ENCODE measurements around the gene H6PD. TPM values are rescaled to one million over a fixed set of nuclear protein-coding genes. Genes with fewer than 3 reads are reported as not detected.

Gene H6PD
- total and polyA plus RNA-seq, 4 donors, result 21.5 to 59.8 (median 32.9) TPM

DNA sequence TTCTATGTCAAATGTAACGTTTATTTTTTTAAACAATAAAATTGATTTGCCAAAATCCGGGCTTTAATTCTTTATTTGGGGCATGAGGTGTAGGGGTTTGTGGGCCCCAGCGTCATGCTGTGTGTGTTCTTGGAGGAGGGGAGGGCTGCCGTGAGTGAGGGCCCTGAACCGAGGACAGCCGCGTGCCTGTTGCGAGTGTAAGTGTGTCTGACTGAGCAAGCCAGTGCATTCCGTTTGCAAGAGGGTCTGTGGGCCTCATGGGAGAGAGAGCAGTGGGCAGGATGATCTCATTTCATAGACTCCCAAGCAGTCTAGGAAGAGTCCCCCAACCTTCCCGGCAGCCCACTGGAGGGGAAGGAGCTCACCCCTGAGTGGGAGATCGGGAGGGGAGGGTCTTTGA, 36.7 kb downstream of the H6PD start:
- Histone ChIP-seq H3K27me3 (ENCODE audit: control insufficient read depth in 3 of 3, insufficient read depth in 3 of 3, low read length in 2 of 3) (no peaks in the 10 kb centered on the region), H3K27ac (ENCODE audit: low read depth in 1 of 2, low read length in 1 of 2) (no peak overlapping the region), H3K4me3 (no peak overlapping the region), H3K4me1 (ENCODE audit: control insufficient read depth in 5 of 5, insufficient read depth in 5 of 5, low read length in 5 of 5) (peaks cover 0 to 2% (median 0%) of the 10 kb centered on the region in 5 donors), H3K9ac (ENCODE audit: insufficient read depth in 1 of 2, low read length in 2 of 2) (no peak overlapping the region), H3K36me3 (ENCODE audit: control insufficient read depth in 4 of 4, insufficient read depth in 4 of 4, low read length in 4 of 4) (peaks cover 0 to 15% (median 3%) of the 10 kb centered on the region in 4 donors), H3K9me3 (ENCODE audit: control insufficient read depth in 4 of 4, insufficient read depth in 3 of 4, low read length in 3 of 4) (no peaks in the 10 kb centered on the region)
- TF ChIP-seq, protein P1, sequence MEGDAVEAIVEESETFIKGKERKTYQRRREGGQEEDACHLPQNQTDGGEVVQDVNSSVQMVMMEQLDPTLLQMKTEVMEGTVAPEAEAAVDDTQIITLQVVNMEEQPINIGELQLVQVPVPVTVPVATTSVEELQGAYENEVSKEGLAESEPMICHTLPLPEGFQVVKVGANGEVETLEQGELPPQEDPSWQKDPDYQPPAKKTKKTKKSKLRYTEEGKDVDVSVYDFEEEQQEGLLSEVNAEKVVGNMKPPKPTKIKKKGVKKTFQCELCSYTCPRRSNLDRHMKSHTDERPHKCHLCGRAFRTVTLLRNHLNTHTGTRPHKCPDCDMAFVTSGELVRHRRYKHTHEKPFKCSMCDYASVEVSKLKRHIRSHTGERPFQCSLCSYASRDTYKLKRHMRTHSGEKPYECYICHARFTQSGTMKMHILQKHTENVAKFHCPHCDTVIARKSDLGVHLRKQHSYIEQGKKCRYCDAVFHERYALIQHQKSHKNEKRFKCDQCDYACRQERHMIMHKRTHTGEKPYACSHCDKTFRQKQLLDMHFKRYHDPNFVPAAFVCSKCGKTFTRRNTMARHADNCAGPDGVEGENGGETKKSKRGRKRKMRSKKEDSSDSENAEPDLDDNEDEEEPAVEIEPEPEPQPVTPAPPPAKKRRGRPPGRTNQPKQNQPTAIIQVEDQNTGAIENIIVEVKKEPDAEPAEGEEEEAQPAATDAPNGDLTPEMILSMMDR (IDR thresholded peaks at IDR 0.05; ENCODE audit: control extremely low read depth, extremely low read depth), result no peak
- ATAC-seq (ENCODE audit: insufficient read depth, low FRiP score) (no peak), DNase-seq (no peak)
- 75 to 79% methylated on average over 11 of the region's 11 CpGs for WGBS, 2 donors

DNA sequence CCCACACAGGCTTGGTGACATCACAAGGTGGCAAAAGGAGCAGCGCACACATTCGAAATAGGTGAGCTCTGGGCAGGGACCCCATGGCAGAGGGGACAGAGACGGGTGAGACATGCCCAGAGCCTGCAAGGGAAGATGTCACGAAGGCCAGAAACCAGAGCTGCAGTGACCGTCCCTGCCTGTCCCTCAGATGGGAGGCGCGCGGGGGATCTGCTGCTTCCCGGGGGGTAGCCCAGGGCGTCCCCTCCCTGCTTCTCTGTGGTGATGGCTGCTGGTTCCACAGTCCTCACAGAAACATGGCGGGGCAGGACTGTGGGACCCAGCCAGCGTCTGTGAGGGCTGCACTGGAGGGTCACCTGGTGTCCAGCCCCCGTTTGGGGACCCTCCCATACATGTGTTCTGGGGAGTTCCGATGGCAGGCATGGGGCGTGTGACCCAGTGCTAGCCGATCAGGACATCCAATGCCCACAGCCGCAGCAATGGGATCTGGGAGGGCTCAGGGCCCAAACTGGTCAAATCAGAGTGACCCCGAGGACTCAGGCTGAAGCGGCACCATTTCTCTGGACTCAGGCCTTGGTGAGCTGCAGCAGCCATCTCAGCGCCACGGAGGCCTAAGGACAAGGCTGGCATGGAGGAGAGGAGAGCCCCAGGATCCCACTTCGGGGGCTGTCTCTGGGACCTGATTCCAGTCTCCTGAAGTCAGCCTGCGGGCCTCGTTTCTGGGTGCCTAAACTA, 37.5 kb downstream of the H6PD start:
- H3K4me3 ChIP-seq, result no peak overlapping the region
- TF ChIP-seq, protein P1 (IDR thresholded peaks at IDR 0.05; ENCODE audit: control extremely low read depth, extremely low read depth), result no peak
- H3K9ac ChIP-seq (ENCODE audit: insufficient read depth in 1 of 2, low read length in 2 of 2), result no peak overlapping the region
- H3K36me3 ChIP-seq (ENCODE audit: control insufficient read depth in 4 of 4, insufficient read depth in 4 of 4, low read length in 4 of 4), result peaks cover 0 to 15% (median 2%) of the 10 kb centered on the region in 4 donors
- 93 to 96% methylated on average over 23 to 24 of the region's 24 CpGs for WGBS, 2 donors
- H3K27me3 ChIP-seq (ENCODE audit: control insufficient read depth in 3 of 3, insufficient read depth in 3 of 3, low read length in 2 of 3), result no peaks in the 10 kb centered on the region
- ATAC-seq (ENCODE audit: insufficient read depth, low FRiP score) (no peak), DNase-seq (no peak)
- no peak overlapping the region for H3K27ac ChIP-seq (ENCODE audit: low read depth in 1 of 2, low read length in 1 of 2)
- H3K4me1 ChIP-seq (ENCODE audit: control insufficient read depth in 5 of 5, insufficient read depth in 5 of 5, low read length in 5 of 5), result peaks cover 0 to 2% (median 0%) of the 10 kb centered on the region in 5 donors
- H3K9me3 ChIP-seq (ENCODE audit: control insufficient read depth in 4 of 4, insufficient read depth in 3 of 4, low read length in 3 of 4), result no peaks in the 10 kb centered on the region

DNA sequence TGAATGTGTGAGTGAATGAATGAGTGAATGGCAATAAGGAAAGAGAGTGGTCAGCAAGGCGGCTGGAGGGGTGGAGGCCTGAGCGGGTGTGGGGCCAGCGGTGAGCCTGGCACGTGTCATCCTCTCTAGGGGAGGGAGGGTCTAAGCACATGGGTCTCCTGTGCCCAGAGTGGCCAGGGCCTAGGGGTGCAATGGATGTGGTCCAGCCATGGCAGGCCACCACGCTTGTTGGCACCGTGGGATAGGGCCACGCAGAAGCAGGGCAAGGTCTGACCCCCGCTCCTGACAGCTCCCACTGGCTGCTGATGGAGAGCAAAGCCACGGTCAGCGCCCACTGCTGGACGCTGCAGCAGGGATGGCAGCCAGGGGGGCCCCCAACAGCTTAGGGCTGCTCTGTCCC, 38.6 kb downstream of the H6PD start:
- Histone ChIP-seq H3K9me3 (ENCODE audit: control insufficient read depth in 4 of 4, insufficient read depth in 3 of 4, low read length in 3 of 4) (no peaks in the 10 kb centered on the region), H3K4me3 (no peak overlapping the region), H3K4me1 (ENCODE audit: control insufficient read depth in 5 of 5, insufficient read depth in 5 of 5, low read length in 5 of 5) (peaks cover 0 to 2% (median 0%) of the 10 kb centered on the region in 5 donors), H3K27ac (ENCODE audit: low read depth in 1 of 2, low read length in 1 of 2) (no peak overlapping the region), H3K36me3 (ENCODE audit: control insufficient read depth in 4 of 4, insufficient read depth in 4 of 4, low read length in 4 of 4) (peaks cover 0 to 15% (median 2%) of the 10 kb centered on the region in 4 donors), H3K9ac (ENCODE audit: insufficient read depth in 1 of 2, low read length in 2 of 2) (no peak overlapping the region), H3K27me3 (ENCODE audit: control insufficient read depth in 3 of 3, insufficient read depth in 3 of 3, low read length in 2 of 3) (no peaks in the 10 kb centered on the region)
- WGBS, 2 donors, result 83 to 84% methylated on average over 11 of the region's 11 CpGs
- ATAC-seq (ENCODE audit: insufficient read depth, low FRiP score) (no peak), DNase-seq (no peak)
- TF ChIP-seq, protein P1 (IDR thresholded peaks at IDR 0.05; ENCODE audit: control extremely low read depth, extremely low read depth), result no peak

Data from lung (tissue), 12 donors.